HG03575 (cell line): ENCODE data around the gene CHCHD4.

Experiments
- ATAC-seq: cut with Tn5 transposase; IDR thresholded peaks from one replicate; pipeline ENCODE4 v1.9.1; 2021; ENCODE audit not compliant: unreplicated experiment, insufficient number of reproducible peaks, low FRiP score; ENCODE audit errors: extremely low read depth

The CHCHD4 gene

DNA sequence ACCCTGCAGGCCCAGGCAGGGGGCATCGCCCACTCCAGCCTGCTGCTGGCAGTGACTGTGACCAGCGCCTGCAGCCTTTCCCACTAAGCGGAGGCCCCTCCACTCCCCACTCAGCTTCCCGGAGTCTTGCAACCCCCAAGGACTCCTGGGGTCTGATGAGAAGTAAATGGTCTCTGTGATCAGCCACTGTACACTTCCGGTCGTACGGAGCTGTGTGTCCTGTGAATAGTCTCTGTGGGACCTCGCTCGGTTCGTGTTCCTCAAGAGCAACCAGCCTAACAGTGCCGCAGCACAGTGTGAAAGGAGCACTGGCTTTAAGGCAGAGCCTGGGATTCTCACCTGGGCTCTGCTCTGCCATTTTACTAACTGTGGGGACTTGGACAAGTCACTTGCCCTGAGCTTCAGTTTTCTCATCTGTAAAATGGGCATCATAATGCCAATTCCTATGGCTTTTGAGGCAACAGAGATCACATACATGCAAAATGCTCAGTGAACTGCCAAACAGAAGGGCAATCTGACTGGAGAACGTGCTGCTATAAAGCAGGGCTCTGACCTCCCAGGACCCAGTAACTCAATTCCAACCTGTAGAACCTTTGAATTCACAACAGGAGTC, 26.9 kb upstream of the CHCHD4 start:
- ATAC-seq: no peak

DNA sequence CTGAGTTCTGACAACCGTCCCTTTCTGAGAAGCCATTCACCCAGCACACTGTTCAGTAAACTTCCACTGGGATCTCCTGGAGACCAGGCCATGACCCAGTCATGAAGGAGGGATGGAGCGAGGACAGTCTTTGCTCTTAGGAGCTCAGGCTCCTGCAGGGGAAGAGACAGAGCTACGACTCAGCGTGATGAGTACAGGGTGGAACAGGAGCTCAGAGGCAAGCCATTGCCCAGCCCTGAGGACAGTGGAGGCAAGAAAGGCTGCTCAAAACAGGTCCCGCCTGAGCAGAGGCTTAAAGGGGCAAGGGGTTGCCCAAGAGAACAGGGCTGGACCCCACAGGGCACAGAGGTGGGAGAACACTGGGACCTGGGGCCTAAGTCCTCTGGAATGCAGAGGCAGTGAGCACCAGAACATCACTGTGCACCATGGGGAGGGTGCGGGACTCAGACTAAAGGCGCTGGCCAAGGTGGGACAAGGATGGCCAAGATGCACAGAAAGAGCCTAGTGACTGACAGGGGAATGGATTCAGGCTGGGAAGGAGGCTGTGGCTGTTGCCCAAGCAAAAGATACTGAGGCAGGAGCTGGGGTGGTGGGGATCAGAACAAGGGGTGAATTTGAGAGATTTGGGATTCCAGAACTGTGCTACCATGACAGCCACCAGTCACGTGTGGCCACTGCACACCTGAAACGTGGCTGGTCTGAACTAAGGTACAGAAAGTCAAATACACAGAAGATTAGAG, 26.0 kb upstream of the CHCHD4 start:
- ATAC-seq: no peak

DNA sequence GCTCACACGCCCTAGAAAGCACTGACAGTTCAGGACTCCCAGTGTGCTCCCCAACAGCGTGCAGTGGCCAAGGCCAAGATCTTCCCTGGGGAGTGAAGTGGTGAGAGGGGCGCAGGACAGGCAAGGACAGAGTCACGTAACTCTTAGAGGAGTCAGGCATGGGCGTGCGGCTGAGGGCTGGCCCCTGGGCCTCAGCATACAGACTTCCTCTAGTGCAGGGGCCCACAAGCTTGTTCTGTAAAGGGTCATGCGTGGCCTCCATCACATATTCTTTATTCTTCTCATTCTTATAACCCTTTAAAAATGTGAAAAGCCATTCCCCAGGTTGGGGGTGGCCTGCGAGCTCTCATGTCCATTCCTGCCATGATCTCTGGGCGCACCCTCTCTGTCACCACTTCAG, 25.4 kb upstream of the CHCHD4 start:
- no peak for ATAC-seq

DNA sequence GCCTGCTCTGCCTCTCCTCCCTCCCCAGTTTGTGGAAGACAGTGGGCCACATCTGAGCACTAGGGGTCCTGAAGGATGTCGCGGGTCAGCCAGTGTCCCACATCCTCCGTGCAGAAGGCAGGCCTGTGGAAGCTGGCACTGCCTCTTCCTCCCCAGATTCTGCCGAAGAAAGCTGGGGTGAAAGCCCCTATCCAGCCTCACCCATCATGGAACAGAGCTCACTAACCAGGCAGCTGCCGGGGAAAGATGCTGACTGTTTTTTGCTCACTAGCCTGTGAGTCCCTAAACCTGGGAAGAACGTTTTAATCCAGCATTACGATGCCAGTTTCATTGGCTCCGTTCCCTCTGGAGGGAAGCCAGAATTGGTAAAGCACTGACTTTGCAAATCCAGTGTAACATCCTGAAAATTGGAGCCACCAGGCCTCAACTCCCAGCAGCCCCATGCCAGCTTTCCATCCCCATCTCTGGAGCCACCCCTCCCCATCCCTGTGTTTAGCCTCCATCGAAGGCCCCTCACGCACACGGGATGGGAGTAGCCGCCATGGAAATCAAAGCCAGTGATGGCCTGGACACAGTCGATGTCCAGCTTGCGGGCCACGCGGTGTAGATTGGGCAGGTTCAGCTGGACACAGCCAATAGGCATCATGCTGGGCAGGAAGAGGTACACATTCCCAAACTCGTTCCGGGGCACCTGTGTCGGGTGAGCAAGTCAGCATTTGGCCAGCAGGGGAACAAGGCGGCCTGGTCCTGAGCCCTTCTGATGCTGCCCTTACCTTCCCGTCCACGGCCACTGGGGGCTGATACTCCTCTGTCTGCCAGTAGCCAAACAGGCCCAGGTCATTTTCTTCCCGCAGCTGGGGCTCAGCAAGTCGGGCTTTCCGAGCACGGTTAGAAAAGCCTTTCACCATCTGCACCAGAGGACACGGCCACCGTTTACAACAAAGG, 23.6 kb upstream of the CHCHD4 start:
- ATAC-seq: no peak

DNA sequence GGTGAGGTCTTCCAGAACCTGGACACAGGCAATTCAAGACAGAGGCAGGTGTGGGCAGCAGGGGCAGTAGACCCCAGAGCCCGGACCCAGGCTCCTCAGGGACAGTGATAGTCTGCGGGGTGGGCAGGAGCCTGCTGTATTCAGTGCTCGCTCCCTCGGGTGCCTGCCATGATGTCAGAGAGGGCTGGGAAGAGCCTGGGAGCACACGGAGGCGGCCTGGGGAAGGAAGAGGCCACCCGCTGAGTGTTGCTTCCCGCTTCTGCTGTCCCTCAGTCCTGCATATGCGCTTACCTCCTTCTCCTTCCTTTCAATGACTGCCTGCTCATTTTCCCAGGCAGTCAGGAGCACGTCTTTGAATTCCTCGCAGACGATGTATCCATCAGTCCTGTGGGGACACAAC, 22.9 kb upstream of the CHCHD4 start:
- no peak for ATAC-seq

DNA sequence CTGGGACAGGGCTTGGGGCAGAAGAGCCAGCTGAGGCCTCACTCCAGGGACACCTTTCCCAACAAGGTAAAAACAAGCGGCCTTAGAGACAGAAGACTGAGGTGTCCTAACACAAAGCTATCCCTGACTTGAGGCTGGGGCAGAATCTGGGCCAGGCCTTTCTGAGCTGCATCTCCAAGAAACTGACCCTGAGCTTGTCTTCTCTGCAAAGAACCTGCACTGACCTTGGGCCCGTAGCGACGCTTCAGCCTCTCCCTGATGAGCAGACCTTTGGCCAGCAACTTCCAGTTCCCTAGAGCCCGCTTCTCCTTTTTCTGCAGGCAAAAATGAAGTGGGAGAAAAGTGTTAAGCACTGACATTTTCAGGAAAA, 22.4 kb upstream of the CHCHD4 start:
- ATAC-seq: no peak

DNA sequence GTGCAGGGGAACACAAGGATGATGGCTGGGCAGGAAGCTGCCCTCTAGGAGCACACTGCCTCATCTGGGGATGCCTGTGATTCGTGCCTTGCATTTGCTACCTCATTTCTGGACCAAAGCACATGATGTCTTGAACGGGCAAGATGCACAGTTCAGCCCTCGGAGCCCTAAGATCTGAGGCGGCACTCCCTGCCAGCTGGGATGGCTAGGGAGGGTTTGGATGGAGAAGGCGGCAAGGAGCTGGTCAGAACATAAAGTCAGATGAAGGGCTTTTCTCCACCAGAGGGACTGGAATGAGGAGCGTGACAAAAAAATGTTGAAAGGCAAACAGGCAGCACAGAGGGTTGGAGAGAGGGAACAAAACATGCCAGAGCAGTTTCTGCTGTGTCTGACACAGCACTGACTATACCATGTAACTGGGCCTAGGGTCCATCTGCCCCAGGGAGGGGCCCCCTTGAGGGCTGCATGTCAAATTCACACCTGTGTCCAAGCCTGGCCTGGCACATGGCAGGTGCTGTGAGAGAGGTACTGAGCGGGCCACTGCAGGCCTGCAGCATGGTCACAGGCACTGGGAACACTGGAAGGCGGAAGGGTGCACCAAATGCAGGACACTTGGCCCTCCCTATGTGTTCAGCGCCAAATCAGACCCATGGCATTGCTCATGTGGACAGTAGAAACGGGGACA, 21.9 kb upstream of the CHCHD4 start:
- ATAC-seq: no peak

DNA sequence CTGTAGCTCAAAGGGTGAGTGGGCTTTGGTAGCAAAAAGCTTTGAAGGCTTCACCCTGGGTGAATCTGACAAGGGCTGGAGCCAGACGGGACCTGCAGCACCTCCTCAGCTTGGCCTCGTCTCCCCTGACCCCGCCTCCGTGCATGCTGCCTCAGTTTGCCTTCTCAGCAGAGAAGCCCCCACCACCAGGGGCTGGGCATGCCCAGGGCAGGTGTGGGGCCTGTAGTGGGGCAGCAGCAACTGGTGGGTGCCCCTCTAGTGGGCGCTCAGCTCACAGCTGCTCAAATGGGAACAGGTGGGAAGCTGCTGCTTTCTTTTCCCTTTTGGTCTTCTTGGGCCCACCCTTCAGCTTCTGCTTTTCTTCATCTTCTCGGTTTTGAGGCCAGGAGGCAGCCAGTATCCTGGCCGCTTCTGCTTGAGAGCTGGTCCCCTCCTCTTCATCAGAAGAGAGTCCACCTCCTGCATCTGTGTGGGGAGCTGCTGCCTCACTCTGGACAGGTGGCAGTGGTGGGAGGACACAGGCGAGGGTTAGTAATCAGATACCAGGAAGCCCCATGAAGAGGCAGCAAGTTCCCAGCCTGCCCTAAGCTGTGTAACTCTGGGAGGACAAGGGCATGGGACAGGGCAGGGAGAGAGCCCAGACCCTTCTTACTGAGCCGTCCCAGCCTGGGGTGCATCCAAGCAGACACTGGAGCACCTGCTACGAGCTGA, 21.2 kb upstream of the CHCHD4 start:
- no peak for ATAC-seq

DNA sequence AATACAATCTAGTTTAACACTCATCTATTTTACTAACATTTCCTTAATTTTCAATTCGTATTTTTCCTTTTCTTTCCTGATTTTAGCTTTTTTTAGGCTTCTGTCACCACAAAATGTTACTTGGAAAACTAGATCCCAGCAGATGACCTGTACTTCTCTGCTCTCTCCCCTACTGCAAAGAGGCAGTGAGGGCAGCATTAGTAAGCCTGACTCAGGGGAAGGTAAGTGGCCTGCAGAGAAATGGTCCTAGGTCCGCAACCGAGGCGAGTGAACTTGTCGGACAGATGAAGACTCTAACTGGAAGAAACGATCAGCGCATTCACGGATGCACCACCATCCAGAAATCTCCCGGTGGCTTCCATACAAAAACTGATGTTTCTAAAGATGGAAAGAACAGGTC, 20.6 kb upstream of the CHCHD4 start:
- ATAC-seq: no peak

DNA sequence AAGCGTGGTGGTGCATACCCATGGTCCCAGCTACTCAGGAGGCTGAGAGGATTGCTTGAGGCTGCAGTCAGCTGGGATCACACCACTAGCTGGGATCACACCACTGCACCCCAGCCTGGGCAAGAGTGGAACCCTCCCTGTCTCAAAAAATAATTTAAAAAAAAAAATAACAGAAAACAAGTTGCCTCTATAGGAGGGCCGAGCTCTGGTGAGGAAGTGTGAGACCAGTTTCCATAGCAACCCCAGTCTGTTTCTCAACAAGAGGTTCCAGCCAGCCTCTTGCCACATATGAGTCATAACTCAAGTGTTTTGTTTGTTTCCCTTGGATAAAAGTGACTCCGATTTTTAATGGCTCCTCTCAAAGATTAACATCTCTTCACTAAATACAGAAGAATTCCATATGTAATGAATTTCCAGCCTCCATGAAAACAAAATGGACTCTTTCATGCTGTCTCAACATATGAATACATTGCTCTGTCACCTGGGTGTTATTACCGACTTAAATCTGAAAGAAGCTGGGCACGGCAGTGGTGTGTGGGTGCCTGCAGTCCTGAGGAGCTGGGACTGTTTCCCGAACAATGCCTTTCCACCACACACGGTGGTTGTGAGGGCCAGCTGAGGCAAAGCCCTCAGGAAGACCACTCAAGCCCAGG, 19.9 kb upstream of the CHCHD4 start:
- peak; percentile 86 for ATAC-seq

DNA sequence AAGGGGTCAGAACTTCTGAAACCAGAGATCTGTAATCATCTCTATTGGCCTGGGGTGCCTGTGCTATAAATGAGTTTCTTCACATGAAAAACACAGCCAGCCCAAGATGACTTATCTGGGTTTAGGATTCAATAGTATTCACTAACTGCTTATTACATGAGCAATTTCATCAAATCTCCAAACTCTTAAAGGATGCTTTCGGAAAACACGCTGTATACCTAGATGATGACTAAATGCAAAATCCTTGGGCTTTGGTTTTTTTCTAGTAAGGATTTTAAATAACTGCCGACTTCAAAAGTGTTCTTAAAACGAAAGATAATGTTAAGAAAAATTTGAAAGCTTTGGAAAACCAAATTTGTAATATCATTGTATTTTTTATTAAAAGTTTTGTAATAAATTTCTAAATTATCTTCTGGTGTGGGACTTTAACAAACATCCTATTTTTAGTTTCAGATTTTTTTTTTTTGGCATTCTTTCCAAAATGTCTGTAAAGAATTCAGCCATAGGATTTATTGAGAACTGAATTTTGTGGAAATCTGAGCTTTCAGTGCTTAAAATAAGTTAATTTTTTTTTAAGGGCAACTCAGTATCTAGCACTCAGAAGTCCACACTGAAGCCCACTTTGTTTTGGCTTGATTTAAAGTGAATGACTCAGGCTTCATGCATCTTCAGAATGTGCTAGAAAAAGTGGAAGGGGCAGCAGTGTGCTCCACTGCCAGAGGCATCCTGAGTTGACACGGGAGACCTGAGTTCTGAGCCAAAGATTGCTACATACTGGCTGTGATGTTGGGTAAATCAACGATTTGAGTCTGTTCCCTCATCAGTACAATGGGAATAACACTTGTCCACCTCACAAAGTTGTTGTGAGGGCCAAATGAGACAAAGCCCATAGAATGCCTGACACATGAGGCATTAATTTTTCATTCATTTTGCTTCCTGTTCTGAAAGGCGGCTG, 18.9 kb upstream of the CHCHD4 start:
- ATAC-seq: no peak

DNA sequence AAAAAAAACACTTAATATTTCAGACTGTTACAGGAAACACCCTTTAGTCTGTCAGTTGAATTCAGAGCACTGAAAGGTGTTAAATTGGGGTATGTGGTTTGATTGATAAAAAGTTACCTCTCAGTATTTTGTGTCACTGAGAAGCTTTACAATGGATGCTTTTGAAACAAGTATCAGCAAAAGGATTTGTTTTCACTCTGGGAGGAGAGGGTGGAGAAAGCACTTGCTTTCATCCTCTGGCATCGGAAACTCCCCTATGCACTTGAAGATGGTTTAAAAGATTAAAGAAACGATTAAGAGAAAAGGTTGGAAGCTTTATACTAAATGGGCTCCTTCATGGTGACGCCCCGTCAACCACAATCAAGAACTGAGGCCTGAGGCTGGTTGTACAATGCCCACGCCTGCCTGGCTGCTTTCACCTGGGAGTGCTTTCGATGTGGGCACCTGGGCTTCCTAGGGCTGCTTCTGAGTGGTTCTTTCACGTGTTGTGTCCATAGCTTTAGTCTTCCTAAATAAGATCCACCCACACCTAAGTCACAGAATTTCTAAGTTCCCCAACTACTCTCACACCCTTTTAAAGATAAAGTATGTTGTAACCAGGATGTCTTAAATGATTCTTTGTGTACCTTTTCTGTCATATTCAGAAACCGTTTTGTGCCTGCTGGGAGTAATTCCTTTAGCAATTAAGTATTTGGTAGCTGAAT, 18.0 kb upstream of the CHCHD4 start:
- no peak for ATAC-seq

DNA sequence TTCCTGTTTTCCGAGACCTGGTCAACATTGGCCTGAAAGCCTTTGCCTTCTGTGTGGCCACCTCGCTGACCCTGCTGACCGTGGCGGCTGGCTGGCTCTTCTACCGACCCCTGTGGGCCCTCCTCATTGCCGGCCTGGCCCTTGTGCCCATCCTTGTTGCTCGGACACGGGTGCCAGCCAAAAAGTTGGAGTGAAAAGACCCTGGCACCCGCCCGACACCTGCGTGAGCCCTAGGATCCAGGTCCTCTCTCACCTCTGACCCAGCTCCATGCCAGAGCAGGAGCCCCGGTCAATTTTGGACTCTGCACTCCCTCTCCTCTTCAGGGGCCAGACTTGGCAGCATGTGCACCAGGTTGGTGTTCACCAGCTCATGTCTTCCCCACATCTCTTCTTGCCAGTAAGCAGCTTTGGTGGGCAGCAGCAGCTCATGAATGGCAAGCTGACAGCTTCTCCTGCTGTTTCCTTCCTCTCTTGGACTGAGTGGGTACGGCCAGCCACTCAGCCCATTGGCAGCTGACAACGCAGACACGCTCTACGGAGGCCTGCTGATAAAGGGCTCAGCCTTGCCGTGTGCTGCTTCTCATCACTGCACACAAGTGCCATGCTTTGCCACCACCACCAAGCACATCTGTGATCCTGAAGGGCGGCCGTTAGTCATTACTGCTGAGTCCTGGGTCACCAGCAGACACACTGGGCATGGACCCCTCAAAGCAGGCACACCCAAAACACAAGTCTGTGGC, 17.1 kb upstream of the CHCHD4 start:
- no peak for ATAC-seq

DNA sequence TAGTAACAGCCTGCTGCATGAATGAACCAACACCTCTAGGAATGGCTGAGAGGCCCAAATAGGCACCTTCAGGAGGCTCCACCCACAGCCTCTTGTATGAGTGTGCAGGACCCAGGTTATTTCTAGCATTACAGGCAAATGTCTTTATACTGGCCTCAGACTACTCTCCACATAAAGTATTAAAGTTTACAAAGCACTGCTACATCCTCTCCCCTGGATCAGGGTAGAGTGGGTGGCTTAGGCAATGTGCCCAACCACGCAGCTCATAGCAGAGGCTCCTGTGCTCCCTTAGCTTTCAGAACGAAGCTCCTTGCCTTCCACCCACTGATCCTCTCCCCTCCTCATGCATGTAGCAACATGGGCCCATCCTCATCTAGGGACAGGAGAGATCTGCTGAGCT, 16.5 kb upstream of the CHCHD4 start:
- ATAC-seq: no peak

DNA sequence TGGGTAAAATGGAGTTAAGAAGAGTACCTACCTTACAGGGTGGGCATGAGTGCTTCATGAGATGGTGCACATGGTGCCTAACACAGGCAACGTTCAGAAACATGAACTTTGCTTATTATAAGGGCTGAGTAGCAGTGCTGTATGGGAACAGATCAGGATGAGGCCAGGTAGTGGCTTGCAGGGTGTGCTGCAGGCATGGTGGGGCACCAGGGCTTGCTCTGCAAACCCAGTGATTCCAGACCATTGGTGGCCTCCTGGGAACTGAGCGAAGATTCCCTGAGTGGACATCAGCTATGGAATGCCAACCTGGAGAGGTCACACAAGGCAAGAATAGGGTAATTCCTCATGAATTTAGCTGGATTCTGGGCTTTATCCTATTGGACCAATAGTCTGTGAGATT, 16.0 kb upstream of the CHCHD4 start:
- no peak for ATAC-seq

DNA sequence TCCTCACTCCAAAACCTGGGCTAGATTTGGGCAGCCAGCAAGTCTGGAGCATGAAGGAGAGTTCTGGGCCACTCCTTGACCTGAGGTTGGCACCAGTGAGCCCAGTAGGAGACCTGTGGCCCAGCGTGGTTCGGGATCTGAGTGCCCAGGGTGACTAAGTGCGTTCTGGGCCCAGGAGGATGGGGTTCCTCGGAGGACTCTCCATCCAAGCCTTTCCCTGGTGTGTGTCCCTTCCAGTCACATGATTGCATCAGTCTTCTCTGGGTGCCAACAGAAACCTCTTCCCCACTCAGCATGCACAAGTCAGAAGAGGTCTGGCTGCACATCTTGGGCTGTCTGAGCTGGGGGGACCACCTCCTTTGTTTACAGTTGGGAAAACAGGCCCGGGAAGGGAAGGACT, 15.1 kb upstream of the CHCHD4 start:
- no peak for ATAC-seq
